ENCODE data around the gene NACC1. TPM values are rescaled to one million over a fixed set of nuclear protein-coding genes. Genes with fewer than 3 reads are reported as not detected.

Gene NACC1
- total and polyA plus RNA-seq, 2 experiments from 2014 or later: 12.4 to 260 TPM

- Mint-ChIP-seq H3K27me3 (ENCODE audit: insufficient read depth, low read depth, poor library complexity) (peaks cover 14% of the 10 kb centered on the region), H3K4me1 (peaks cover 3% of the 10 kb centered on the region; the same call in 2 of the 3 replicates), H3K36me3 (ENCODE audit: low read depth) (peaks cover 53% of the 10 kb centered on the region), H3K9me3 (no peaks in the 10 kb centered on the region), H3K27ac (no peak overlapping the region), H3K4me3 (no peak overlapping the region)
- H3K27me3 ChIP-seq (ENCODE audit: insufficient read depth): no peaks in the 10 kb centered on the region
- peaks cover 65% of the 10 kb centered on the region for H3K79me2 ChIP-seq (replicated peaks; ENCODE audit: insufficient read depth)
- H3K4me2 ChIP-seq: no peak overlapping the region
- no peak overlapping the region for H2AFZ ChIP-seq
- H3K36me3 ChIP-seq (ENCODE audit: insufficient read depth): peaks cover 5% of the 10 kb centered on the region; the same call in 1 of the 2 replicates
- peaks cover 59% of the 10 kb centered on the region for H4K20me1 ChIP-seq (replicated peaks; ENCODE audit: insufficient read depth)
- DNase-seq (ENCODE audit: low spot score) (no peak), ATAC-seq (no peak; the same call in 2 of the 3 replicates)
- 0 out of 2 replicates have a peak overlapping the region, but pooled peaks have one; percentile 66 for H3K27ac ChIP-seq (ENCODE audit: low read depth)
- no peaks in the 10 kb centered on the region for H3K4me1 ChIP-seq (ENCODE audit: insufficient read depth)
- no peak for TF ChIP-seq NANOG (IDR thresholded peaks at IDR 0.05; ENCODE audit: borderline replicate concordance)
- TF ChIP-seq EZH2 (IDR thresholded peaks at IDR 0.05; ENCODE audit: low read depth, unreplicated experiment): no peak
- TF ChIP-seq ZNF114 (CRISPR knock-in tag; IDR thresholded peaks at IDR 0.05): no peak
- no peak for TF ChIP-seq JUNB (IDR thresholded peaks at IDR 0.05; ENCODE audit: unreplicated experiment)
- no peak for TF ChIP-seq ZNF462 (CRISPR knock-in tag; IDR thresholded peaks at IDR 0.05)
- TF ChIP-seq STAT1 (IDR thresholded peaks at IDR 0.05; ENCODE audit: unreplicated experiment): no peak
- TF ChIP-seq CREB1 (CRISPR knock-in tag; IDR thresholded peaks at IDR 0.05; ENCODE audit: low read depth): no peak
- no peak for TF ChIP-seq ETS1 (IDR thresholded peaks at IDR 0.05)
- no peak for TF ChIP-seq ZNF331 (CRISPR knock-in tag; IDR thresholded peaks at IDR 0.05; ENCODE audit: low read depth)
- no peak for TF ChIP-seq POLR2AphosphoS5 (IDR thresholded peaks at IDR 0.05; ENCODE audit: low read depth)
- no peak for TF ChIP-seq REST (IDR thresholded peaks at IDR 0.05; ENCODE audit: unreplicated experiment)
- no peak for TF ChIP-seq EZH2phosphoT487 (IDR thresholded peaks at IDR 0.05; ENCODE audit: unreplicated experiment)
- no peaks in the 10 kb centered on the region for H3F3A ChIP-seq (replicated peaks; ENCODE audit: low read depth)
- no peak overlapping the region for H3K4me3 ChIP-seq
- no peaks in the 10 kb centered on the region for H3K9me2 ChIP-seq (ENCODE audit: insufficient read depth)
Observed at GRCh38 chr19:13133241-13133870, 15.3 kb downstream of the NACC1 start.

Data from GM23338 (cell line).